ENCODE results near the gene KRI1.

The KRI1 gene

DNA sequence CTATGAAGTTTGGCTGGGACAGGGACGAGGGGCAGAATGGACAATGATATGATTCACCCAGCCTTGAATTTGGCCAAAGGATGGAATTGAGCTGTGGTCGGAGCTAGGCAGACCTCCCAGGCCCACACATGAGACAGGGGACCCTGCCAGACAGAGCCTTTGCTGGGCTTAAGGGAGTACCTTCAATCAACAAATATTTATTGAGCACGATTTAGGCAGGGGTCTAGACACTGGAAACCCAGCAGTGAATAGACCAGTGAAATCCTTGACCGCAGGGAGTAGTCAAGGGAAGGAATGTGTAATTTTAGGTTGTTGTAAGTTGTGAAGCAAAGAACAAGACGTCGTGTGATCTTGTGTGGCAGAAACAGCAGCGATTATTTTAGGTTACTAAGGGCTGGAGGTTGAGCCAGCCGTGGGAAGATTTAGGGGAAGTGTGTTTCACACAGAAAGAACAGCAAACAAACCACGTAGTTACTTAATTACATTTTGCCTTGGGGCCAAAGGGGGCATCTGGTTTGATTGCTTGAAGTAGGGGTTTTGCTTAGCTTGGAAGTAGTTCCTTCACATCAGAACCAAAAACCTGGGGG lies 38.2 kb upstream of the KRI1 start:
- Histone ChIP-seq H3K4me3 (ENCODE audit: severe bottlenecking) (no peak overlapping the region), H3K27me3 (ENCODE audit: insufficient read depth, poor library complexity, severe bottlenecking) (no peaks in the 10 kb centered on the region), H3K4me1 (ENCODE audit: insufficient read depth, poor library complexity, severe bottlenecking) (peaks cover 20% of the 10 kb centered on the region), H3K9me3 (ENCODE audit: severe bottlenecking) (no peaks in the 10 kb centered on the region), H3K27ac (ENCODE audit: poor library complexity, severe bottlenecking) (peak overlapping the region; percentile 63), H3K36me3 (ENCODE audit: low read depth) (no peaks in the 10 kb centered on the region)
- DNase-seq (ENCODE audit: low spot score) (no peak), ATAC-seq (ENCODE audit: low read depth) (no peak)
- TF ChIP-seq, protein P1, sequence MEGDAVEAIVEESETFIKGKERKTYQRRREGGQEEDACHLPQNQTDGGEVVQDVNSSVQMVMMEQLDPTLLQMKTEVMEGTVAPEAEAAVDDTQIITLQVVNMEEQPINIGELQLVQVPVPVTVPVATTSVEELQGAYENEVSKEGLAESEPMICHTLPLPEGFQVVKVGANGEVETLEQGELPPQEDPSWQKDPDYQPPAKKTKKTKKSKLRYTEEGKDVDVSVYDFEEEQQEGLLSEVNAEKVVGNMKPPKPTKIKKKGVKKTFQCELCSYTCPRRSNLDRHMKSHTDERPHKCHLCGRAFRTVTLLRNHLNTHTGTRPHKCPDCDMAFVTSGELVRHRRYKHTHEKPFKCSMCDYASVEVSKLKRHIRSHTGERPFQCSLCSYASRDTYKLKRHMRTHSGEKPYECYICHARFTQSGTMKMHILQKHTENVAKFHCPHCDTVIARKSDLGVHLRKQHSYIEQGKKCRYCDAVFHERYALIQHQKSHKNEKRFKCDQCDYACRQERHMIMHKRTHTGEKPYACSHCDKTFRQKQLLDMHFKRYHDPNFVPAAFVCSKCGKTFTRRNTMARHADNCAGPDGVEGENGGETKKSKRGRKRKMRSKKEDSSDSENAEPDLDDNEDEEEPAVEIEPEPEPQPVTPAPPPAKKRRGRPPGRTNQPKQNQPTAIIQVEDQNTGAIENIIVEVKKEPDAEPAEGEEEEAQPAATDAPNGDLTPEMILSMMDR (IDR thresholded peaks at IDR 0.05; ENCODE audit: poor library complexity, severe bottlenecking) = no peak

DNA sequence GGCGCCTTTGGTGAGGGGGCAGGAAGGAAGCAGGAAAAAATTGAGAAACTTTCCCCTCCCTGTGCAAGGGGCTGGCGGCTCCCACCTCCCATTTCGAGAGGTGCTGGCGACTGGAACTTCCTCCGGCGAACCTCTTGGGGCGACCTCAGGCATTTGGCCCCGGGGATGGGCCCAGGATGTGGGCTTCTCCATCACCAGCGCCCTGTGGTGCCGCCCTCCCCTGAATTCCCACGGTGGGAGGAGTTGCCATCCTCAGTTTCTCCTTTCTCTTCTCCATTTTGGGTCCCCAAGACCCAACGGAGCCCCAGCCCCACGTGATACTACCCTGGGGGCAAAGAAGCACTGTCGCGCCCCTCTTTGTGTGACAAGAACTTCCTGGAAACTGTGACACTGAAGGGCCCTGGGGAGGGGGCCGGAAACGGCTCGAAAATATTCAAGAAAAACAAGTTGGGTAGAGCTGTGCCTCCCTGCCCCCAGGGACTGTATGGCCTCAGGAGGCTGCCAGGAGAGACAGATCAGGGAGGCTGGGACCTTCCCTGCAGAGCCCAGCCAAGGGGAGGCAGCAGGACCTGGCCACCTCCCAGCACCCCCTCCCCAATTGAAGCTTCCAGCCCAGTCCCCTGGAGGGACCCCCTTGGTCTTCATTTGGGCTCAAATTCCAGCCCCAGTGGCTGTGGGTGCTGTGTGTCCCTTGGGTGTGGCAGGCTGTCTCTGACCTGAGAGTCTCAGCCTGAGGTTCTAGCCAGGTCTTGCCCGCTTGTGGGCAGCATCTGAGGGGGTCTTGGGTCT lies 37.5 kb upstream of the KRI1 start:
- Histone ChIP-seq H3K27ac (ENCODE audit: poor library complexity, severe bottlenecking) (peak overlapping the region; percentile 63), H3K4me1 (ENCODE audit: insufficient read depth, poor library complexity, severe bottlenecking) (peaks cover 20% of the 10 kb centered on the region), H3K27me3 (ENCODE audit: insufficient read depth, poor library complexity, severe bottlenecking) (no peaks in the 10 kb centered on the region), H3K9me3 (ENCODE audit: severe bottlenecking) (no peaks in the 10 kb centered on the region), H3K4me3 (ENCODE audit: severe bottlenecking) (peak overlapping the region; percentile 73), H3K36me3 (ENCODE audit: low read depth) (no peaks in the 10 kb centered on the region)
- TF ChIP-seq, protein P1 (IDR thresholded peaks at IDR 0.05; ENCODE audit: poor library complexity, severe bottlenecking) = no peak
- DNase-seq (ENCODE audit: low spot score) (no peak), ATAC-seq (ENCODE audit: low read depth) (no peak)

DNA sequence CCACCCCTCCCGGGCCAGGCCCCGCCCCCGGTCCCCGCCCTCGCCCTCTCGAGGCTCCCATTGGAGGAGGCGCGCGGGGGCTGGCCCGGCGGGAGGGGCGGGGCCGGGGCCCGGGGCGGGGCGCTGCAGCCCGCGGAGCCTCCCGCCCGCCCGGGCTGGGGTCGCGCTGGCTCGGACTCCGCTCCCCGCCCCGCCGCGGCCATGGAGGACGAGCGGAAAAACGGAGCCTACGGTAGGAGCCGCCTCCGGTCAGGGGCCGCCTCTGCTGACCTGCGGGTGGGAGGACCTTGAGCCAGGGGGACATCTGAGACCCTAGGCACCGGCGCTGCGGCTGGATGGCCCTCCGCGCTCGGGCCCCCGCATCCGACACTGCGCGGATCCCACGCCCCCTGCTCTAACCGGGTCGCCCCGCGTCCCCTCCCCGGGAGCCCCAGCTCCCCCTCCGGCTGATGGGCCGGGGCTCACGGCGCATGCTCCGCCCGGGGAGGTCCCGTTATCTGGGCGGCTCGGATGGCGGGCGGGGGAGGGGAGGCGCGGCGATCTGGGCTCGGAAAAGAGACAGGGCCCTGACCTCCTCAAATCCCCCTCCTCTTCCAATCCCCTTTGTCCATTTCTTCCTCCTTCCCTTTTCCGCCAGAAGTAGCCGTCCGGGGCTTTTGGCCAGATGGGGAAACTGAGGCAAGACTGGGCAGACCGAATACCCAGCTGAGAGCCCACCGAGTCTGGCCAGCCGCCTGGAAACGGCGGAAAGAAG lies 36.7 kb upstream of the KRI1 start:
- no peaks in the 10 kb centered on the region for H3K36me3 ChIP-seq (ENCODE audit: low read depth)
- H3K9me3 ChIP-seq (ENCODE audit: severe bottlenecking) = no peaks in the 10 kb centered on the region
- H3K27me3 ChIP-seq (ENCODE audit: insufficient read depth, poor library complexity, severe bottlenecking) = no peaks in the 10 kb centered on the region
- peak; percentile 92 for ATAC-seq (ENCODE audit: low read depth)
- no peak overlapping the region for H3K27ac ChIP-seq (ENCODE audit: poor library complexity, severe bottlenecking)
- TF ChIP-seq, protein P1 (IDR thresholded peaks at IDR 0.05; ENCODE audit: poor library complexity, severe bottlenecking) = no peak
- DNase-seq (ENCODE audit: low spot score) = peak; percentile 51
- H3K4me1 ChIP-seq (ENCODE audit: insufficient read depth, poor library complexity, severe bottlenecking) = peaks cover 20% of the 10 kb centered on the region
- H3K4me3 ChIP-seq (ENCODE audit: severe bottlenecking) = peak overlapping the region; percentile 73

DNA sequence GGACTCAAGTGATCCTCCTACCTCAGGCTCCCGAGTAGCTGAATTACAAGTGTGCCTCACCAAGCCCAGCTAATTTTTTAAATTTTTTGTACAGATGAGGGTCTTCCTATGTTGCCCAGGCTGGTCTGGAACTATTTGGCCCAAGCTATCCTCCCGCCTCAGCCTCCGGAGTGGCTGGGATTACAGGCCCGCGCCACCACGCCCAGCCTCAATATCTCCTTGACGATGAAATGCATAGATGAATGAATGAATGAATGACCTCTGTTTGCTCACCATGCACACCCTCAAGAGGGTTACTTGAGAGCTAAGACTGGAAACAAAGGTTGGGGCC lies 36.2 kb upstream of the KRI1 start:
- TF ChIP-seq, protein P1 (IDR thresholded peaks at IDR 0.05; ENCODE audit: poor library complexity, severe bottlenecking) = no peak
- ATAC-seq (ENCODE audit: low read depth) = no peak
- peaks cover 20% of the 10 kb centered on the region for H3K4me1 ChIP-seq (ENCODE audit: insufficient read depth, poor library complexity, severe bottlenecking)
- H3K9me3 ChIP-seq (ENCODE audit: severe bottlenecking) = no peaks in the 10 kb centered on the region
- no peaks in the 10 kb centered on the region for H3K36me3 ChIP-seq (ENCODE audit: low read depth)
- no peak overlapping the region for H3K27ac ChIP-seq (ENCODE audit: poor library complexity, severe bottlenecking)
- H3K4me3 ChIP-seq (ENCODE audit: severe bottlenecking) = peak overlapping the region; percentile 73
- no peak for DNase-seq (ENCODE audit: low spot score)
- no peaks in the 10 kb centered on the region for H3K27me3 ChIP-seq (ENCODE audit: insufficient read depth, poor library complexity, severe bottlenecking)

Measured in RWPE2 (cell line).